HG02588 (cell line): ENCODE results near the gene GARIN5B.

ENCODE experiments used
- ATAC-seq: cut with Tn5 transposase; IDR thresholded peaks from one replicate; pipeline ENCODE4 v1.9.1; 2021; ENCODE audit warnings: mild to moderate bottlenecking, moderate library complexity; ENCODE audit not compliant: unreplicated experiment

Gene GARIN5B

GRCh38 chr19:55389386-55390317, 26.6 kb upstream of the GARIN5B start:
- ATAC-seq, result no peak

GRCh38 chr19:55387736-55388497, 24.9 kb upstream of the GARIN5B start:
- ATAC-seq, result no peak

- no peak for ATAC-seq
Measured at GRCh38 chr19:55386493-55386971, 23.5 kb upstream of the GARIN5B start.

GRCh38 chr19:55385724-55386492, 22.8 kb upstream of the GARIN5B start, which contains the start of gene RPL28:
RPL28 (plus strand) TSS chr19:55385932; CDS start chr19:55386358, 426 bp downstream.
- ATAC-seq, result peak; percentile 61

- ATAC-seq, result peak; percentile 47
Measured at GRCh38 chr19:55384920-55385723, 22.1 kb upstream of the GARIN5B start.

GRCh38 chr19:55384131-55384919, 21.3 kb upstream of the GARIN5B start, which contains the start of gene TMEM238:
TMEM238 (minus strand) TSS chr19:55384292; CDS start chr19:55384259, 33 bp downstream.
- no peak for ATAC-seq

- no peak for ATAC-seq
Measured at GRCh38 chr19:55383279-55384130, 20.4 kb upstream of the GARIN5B start.

- ATAC-seq, result no peak
Measured at GRCh38 chr19:55382522-55383054, 19.5 kb upstream of the GARIN5B start.

GRCh38 chr19:55382013-55382412, 19.0 kb upstream of the GARIN5B start:
- ATAC-seq, result no peak

- ATAC-seq, result no peak
Measured at GRCh38 chr19:55379174-55379573, 16.1 kb upstream of the GARIN5B start.

GRCh38 chr19:55377356-55378131, 14.5 kb upstream of the GARIN5B start:
- ATAC-seq, result no peak

GRCh38 chr19:55376241-55376933, 13.3 kb upstream of the GARIN5B start, which contains the start of gene TMEM190:
TMEM190 (plus strand) TSS chr19:55376826; CDS start chr19:55376854, 28 bp downstream.
- ATAC-seq, result no peak

GRCh38 chr19:55373993-55374757, 11.1 kb upstream of the GARIN5B start:
- no peak for ATAC-seq

GRCh38 chr19:55373306-55373992, 10.4 kb upstream of the GARIN5B start:
- ATAC-seq, result no peak
